ENCODE results near the gene SPDL1. TPM values are rescaled to one million over a fixed set of nuclear protein-coding genes. Genes with fewer than 3 reads are reported as not detected.

SPDL1 gene
- total RNA-seq, 2 donors from 2014 or later, result 8.0 to 13.7 TPM

DNA sequence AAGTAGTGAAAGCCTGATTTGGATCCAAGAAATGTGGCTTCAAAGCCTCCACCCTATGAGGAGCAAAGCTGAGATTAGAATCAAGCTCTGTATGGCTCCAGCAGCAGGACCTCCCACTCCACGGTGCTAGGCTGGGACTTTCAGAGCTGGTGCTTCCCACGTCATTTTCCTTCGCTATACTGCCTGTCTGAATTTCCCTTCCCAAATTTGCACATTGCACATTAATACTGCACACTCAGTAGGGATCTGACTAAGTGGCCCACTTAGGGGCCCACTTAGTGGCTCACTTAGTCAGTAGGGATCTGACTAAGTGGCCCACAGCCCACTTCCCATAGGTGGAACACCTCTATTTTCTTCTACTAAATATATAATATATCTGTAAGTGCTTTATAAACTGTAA lies 14.1 kb upstream of the SPDL1 start:
- Histone ChIP-seq H3K27ac (no peak overlapping the region), H3K27me3 (no peaks in the 10 kb centered on the region), H3K36me3 (no peaks in the 10 kb centered on the region), H3K9me3 (no peaks in the 10 kb centered on the region), H3K4me1 (no peaks in the 10 kb centered on the region), H3K4me3 (no peak overlapping the region), H3K9ac (ENCODE audit: low read depth in 2 of 2, low read length in 2 of 2) (no peak overlapping the region)
- no peak for DNase-seq
- intact Hi-C loops (cut with DNase I), result loop anchor here (10.0 kb wide), 1 partner anchor 575 kb away; no protein-coding TSS in a partner anchor
- TF ChIP-seq CTCF (IDR thresholded peaks at IDR 0.05), result no peak

DNA sequence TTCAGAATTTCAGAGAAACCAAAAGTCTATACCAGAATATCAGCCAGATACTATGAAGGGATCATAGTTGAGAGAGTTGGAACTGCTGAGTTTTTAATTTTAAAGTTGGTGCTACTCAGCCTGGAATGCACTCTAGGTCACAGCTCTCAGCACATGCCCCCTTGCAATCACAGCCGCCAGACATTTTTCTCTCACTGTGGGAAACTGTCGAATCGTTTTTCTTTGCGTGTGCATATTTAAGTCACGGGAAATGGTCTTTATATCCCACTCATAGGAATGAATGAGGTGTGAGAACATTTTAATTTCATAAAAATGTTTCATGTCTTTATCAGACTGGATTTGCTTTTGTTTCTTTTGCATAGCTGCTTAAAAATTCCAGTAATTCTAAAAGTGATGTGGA lies 12.2 kb upstream of the SPDL1 start:
- Histone ChIP-seq H3K27ac (no peak overlapping the region), H3K4me3 (no peak overlapping the region), H3K4me1 (no peaks in the 10 kb centered on the region), H3K9ac (ENCODE audit: low read depth in 2 of 2, low read length in 2 of 2) (no peak overlapping the region), H3K36me3 (no peaks in the 10 kb centered on the region), H3K9me3 (no peaks in the 10 kb centered on the region), H3K27me3 (no peaks in the 10 kb centered on the region)
- intact Hi-C loops (cut with DNase I), result no loop called here
- DNase-seq, result no peak
- TF ChIP-seq CTCF (IDR thresholded peaks at IDR 0.05), result no peak

GRCh38 chr5:169574134-169574646 lies 9.4 kb upstream of the SPDL1 start:
- H3K9ac ChIP-seq (ENCODE audit: low read depth in 2 of 2, low read length in 2 of 2), result no peak overlapping the region
- no peak for TF ChIP-seq CTCF (IDR thresholded peaks at IDR 0.05)
- intact Hi-C loops (cut with DNase I), result no loop called here
- H3K36me3 ChIP-seq, result no peaks in the 10 kb centered on the region
- no peaks in the 10 kb centered on the region for H3K9me3 ChIP-seq
- H3K27me3 ChIP-seq, result no peaks in the 10 kb centered on the region
- no peak overlapping the region for H3K27ac ChIP-seq
- H3K4me1 ChIP-seq, result no peaks in the 10 kb centered on the region
- H3K4me3 ChIP-seq, result no peak overlapping the region
- no peak for DNase-seq

DNA sequence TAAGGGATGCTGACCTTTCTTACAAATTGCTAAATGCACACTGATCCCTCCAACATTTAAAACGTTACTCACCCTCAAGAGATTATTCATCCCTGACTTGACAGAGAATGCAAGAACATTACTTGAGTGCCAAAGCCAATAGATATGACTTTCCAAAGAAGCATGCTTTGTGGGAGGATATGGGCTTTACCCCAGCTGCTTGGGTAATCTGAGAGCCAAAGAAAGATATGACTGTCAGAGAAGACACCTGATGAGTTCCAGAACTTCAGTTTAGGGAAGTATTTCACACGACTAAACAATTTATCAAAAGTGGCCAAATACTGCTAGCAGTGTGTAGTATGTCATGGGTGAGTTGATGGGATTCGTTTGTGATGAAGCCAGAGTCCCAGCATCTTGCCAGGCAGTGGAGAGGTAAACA lies 7.4 kb upstream of the SPDL1 start:
- no peak for DNase-seq
- Histone ChIP-seq H3K27me3 (no peaks in the 10 kb centered on the region), H3K9ac (ENCODE audit: low read depth in 2 of 2, low read length in 2 of 2) (no peak overlapping the region), H3K4me1 (no peaks in the 10 kb centered on the region), H3K4me3 (no peak overlapping the region), H3K9me3 (no peaks in the 10 kb centered on the region), H3K36me3 (no peaks in the 10 kb centered on the region), H3K27ac (no peak overlapping the region)
- no peak for TF ChIP-seq CTCF (IDR thresholded peaks at IDR 0.05)
- intact Hi-C loops (cut with DNase I), result no loop called here

- intact Hi-C loops (cut with DNase I), result no loop called here
- Histone ChIP-seq H3K27me3 (no peaks in the 10 kb centered on the region), H3K4me1 (no peaks in the 10 kb centered on the region), H3K36me3 (no peaks in the 10 kb centered on the region), H3K9me3 (no peaks in the 10 kb centered on the region), H3K4me3 (no peak overlapping the region), H3K27ac (no peak overlapping the region), H3K9ac (ENCODE audit: low read depth in 2 of 2, low read length in 2 of 2) (no peak overlapping the region)
- TF ChIP-seq CTCF (IDR thresholded peaks at IDR 0.05), result no peak
- no peak for DNase-seq
Measured at GRCh38 chr5:169577951-169578350, 5.6 kb upstream of the SPDL1 start.

Measured in colonic mucosa (tissue), 4 donors.